ENCODE results near the gene COMMD7.
"Not testable (repeated sequence)": the region's sequence is repeated elsewhere in the genome, so short reads cannot be mapped to it uniquely, and the experiment has no call there.

The COMMD7 gene

DNA sequence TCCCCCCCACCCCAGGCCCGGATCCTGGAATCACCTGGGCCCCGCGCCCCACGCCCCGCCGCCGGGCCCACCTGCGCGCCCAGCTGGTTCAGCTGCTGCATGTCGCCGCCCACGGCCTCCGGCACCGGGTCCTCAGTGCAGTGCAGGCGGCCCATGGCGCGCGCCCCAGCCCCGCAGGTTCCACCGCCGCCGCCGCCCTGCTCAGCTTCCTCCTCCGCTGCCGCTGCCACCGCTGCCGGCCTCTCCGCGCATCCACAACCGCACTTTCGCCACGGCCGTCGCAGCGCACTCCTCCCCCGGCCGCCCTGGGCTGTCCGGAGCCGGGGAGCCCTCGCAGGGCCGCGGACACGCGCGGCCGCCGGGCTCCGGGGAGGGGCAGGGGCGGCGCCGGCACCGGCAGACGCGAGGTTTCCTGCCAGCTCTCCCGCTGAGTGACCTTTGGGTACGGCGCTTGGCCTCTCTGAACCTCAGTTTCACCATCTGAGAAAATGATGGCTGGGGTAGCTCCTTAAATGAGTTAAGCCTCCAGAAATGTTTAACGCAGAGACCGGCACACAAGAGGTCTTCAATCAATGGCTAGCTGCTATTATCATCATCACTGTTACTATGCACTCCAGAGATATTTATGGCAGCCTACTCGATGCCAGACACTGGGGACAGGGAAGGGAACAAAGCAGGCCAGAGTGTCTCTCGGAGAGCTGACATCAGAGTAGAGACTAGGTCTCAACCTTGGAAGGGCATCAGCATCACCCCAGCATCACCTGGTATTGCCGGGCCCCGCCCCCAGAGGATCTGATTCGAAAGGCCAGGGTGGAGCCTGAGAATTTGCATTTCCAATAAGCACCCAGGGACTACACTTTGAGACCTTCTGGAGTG, at the start of gene COMMD7:
COMMD7 (minus strand) TSS at position 231 of the 876 bp plus-strand sequence; CDS start at position 155, 76 bp downstream.
- DNase-seq, result peak; percentile 83

DNA sequence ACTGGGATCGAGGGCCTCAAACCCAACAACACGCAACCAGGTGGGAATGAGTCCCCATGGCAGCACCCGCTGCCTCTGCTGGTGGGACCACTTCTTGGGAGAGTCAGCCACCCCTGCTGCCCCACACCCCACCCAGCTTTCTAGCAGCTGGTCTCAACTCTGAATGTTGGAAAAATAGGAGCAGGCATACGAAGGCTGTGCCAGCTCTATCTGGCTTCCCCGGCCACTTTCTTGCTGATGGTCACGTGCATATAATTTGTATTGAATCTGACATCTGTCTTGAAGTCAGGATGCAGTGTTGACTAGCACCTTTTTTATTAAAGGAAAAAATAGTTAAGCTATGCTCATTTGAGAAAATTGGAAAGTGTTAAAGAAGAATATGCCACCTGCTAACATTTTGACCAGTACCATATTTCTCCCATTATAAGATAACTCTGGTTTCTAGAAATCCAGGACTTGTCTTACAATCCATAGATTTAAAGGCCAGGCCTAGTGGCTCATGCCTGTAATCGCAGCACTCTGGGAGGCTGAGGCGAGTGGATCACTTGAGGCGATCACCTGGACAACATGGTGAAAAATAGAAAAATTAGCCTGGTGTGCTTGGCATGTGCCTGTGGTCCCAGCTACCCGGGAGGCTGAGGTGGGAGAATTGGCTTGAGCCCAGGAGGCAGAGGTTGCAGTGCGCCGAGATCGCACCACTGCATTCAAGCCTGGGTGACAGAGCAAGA, 49.6 kb upstream of the COMMD7 start:
- no peak for DNase-seq

DNA sequence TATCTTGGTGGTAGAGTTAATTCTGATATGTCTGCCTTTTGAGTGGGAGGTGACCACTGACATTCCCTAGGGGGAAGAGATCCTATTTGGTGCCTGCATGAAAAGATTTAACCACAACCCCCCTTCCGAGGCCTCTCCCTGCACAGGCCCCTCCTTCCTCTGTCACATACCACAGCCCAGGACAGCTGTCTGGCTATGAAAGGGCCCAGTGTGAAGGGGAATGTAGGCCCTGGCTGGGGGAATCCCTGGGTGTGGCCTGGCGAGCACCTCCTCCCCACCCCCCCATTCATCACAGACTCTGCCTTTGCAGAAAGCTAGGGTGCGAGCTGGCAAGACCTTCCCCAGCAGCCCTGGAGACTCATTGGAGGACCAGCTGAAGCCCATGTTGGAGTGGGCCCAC, 49.0 kb upstream of the COMMD7 start:
- peak; percentile 67 for DNase-seq

DNA sequence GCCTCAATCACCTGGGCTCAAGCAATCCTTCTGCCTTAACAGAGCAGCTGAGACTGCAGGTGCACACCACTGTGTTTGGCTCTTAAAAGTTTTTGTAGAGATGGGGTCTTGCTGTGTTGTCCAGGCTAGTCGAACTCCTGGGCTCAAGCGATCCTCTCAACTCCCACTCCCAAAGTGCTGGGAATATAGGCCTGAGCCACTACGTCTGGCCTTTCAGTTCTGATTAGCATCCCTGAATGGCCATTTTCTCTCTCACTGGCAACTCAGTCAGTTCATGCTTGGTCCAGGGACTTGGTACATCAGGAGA, 47.4 kb upstream of the COMMD7 start:
- no peak for DNase-seq

DNA sequence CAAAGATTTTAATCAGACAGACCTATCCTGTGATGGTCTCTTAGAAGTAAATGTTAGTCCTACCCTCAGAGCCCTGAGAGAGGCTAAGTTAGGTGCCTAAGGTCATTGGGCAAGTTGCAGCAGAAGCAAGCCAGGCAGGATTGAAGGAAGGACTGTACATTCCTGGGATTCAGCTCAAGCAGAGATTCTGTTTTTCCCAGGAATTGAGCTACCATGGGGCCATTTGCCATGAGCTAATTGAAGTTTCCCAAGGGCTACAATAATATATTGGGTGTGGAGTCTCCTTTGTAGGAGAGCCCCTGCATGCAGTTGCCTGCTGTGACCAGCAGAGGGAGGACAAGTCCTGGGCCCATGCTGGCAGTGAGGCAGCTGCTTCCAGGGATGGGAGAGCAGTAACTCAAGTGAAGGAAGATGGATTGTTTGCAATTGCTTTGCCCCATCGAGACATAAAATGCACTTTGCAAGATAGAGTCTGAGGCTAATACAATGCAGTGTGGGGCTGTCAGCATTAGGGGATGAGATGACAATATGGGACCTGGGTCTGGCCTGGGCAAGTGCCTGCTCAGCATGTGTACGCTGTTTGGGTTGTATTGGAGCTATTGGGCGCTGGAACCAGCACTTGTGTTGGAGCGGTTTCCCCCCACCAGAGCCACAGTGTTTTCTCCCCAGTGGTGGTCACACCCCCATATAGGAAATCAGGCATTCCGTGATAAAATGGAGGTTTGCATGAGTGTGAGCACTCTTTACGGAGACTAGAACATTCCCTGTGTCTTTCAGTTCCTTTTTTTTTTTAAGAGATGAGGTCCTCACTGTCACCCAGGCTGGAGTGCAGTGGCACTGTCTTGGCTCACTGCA, 46.9 kb upstream of the COMMD7 start:
- peak; percentile 85 for DNase-seq

DNA sequence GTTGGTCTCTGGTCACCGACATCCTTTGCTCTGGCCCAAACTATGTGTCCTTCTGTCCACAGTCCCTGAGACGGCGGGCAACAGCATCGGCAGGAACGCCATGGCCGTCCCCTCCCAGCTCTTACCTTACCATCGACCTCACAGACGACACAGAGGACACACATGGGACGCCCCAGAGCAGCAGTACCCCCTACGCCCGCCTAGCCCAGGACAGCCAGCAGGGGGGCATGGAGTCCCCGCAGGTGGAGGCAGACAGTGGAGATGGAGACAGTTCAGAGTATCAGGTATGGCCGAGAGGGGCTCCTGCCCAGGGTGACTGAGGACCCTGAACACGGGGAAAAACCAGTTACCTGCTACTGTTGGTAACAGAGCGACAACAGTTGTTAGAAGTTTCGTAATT, 43.9 kb upstream of the COMMD7 start:
- no peak for DNase-seq

DNA sequence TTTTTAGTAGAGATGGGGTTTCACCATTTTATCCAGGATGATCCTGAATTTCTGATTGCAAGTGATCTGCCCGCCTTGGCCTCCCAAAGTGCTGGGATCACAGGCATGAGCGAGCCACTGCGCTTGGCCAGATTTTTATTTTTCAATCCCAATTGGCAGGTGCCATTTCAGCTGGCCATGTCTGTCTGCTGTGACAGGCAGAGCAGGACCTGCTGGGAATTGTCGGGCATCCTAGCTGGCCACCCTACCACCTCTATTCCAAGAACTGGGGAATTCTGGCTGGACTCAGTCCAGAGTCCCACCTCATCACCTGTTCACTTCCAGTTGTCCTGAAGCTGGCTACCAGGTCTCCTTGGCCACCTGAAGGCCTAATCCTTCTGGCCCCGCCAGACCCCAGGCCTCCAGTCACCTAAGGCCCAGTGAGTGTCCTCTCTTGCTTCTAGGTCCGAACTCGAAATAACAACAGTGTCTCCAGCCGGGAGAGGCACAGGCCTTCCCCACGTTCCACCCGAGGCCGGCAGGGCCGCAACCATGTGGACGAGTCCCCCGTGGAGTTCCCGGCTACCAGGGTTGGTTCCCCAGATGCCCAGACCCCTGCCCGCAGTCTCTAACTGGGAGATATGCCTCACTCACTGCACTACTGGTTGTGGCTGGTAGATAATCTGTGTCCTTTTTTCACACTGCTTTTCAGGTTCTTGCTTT, 42.9 kb upstream of the COMMD7 start:
- DNase-seq, result no peak

DNA sequence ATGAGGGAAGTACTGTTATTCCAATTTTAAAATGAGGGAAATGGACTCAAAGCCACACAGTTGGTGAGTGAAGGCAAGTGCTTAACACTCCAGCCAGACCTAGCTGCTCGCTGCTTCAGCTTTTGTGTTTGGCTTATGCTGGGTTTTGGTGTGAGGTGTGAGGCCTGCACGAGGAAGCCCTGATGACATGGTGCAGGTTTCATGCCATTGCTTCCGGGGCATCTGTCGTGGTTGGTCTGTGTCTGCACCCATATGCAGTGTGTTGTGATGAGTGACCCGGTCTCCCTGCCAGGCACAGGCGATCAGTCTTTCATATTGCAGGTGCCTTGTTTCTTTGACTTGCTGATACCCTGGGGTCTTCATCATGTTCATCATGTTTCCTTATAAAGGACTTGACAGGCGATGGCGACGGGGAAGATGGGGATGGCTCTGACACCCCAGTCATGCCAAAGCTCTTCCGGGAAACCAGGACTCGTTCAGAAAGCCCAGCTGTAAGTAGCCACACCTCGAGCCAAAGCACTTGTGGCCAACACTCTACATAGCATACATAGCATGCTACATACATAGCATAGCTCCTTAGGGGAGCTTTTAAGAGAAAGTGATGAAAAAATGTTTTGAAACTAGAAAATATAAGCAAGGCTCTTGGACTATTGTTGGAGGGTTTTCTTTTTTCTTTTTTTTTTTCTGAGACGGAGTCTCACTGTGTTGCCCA, 41.3 kb upstream of the COMMD7 start:
- no peak for DNase-seq

DNA sequence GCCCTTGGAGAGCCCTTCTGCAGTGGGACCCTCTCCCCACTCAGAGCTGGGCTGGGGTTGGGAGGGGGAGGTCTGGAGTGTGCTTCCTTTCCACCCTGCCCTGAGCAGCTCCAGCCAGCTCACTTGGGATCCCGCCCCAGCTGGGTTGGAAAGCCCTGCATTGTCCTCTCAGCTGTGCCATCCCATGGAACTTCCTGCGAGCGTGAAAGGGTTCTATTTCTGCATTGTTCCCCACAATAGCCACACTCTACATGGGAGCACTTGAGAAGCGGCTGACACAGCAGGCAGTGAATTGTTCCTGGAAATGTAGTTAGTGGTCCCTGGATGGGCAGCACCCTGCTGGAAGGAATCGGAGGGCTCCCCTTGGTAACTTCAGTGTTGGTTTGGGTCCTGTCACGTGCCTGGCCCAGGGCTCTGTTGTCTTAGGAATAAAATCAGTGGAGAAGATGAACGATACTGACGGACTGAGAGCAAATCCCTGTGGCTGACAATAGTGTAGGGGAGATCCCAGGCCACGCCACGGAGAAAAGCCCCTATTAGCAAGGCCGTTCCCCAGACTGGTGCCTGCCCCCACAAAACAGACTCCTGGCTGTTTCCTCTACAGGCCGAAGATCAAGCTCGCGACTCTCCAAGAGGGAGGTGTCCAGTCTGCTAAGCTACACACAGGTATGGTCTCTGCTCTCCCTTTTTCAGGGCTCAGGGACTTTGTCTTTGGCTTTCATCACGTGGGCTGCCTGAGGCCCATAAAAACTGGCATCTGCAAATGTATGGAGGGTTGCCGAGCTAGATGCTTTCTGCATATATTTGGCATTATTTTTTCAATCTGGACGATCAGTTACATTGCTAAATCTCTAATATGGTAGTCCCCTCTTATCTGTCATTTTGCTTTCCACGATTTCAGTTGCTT, 37.7 kb upstream of the COMMD7 start:
- no peak for DNase-seq

DNA sequence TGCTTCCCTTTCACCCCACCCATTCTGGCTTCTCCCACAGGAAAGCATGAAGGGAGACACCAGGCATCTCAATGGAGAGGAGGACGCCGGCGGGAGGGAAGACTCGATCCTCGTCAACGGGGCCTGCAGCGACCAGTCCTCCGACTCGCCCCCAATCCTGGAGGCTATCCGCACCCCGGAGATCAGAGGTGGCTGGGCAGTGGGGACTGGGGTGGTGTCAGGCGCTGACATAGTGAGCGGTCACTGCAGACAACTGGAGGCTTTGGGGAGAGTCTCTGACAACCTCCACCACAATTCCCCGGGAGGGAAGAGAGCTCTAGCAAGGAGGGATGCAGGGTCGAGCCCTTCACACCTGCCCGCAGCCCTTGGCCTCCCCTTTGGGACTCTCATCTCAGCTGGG, 37.0 kb upstream of the COMMD7 start:
- DNase-seq, result no peak

DNA sequence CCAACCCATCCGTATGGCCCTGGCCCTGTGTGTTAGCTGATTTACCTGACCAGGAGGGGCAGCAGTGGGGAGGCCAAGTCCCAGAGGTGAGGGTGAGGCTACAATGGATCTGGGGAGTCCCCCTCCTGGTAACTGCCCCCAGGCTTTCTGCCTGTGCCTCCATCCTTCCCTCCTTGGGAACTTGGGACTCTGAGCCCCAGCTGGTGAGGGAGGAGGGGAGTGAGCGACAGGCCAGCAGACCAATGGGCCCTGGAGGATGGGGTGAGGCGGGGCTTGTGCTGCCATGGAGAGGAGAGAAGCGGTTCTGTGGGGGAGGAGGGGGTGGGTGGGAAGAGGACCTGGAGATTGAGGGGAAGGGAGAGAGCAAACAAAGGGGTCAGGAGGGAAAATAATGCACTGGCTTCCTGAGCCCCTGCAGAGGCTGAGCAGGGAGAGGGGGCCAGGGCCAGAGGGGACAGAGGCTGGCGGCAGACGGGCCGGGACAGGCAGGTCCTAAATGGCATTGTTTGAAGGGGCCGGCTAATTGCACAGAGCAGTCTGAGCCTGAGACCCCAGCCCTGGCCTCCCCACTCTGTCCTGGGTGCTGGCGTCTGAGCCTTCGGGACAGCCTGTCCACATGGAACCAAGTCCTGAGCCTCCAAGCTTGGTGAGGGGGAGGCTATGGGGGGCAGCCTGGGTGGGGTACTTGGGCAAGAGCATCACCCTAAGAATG, 36.4 kb upstream of the COMMD7 start:
- no peak for DNase-seq

DNA sequence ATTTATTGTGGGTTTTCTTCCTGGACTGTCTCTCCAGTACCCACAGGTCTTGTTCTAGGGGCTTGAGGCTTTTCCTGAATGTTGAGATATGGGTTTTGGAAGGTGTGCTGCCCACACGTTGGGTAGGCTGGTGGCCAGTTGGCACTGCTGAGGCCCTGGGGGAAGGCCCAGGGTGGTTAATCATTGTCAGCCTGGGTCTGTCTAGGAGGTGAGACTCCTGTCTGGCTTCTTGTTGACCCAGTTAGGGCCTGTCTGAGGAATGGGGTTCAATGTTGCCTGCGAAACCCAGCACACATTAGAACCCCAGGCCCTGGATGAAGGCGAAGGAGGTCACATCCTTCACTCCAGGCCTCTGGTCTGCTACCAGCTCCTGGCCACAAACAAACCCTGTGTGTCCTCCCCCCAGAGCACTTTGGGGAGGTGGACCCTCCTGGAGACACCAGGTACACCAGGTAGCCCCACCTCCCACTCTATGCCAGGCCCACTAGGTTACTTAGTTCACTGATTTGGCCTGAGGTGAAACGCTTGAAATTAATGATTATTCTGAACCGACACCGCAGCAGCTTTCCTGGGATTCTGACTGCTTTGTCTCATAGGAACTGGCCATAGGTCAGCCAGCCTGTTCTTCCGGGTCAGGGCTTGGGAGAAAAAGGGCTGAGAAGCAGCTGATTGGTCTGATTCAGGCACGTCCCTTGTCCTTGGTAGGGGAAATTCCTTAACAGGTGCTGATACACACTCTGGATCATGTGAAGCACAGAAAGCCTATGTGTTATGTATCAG, 34.1 kb upstream of the COMMD7 start:
- no peak for DNase-seq

DNA sequence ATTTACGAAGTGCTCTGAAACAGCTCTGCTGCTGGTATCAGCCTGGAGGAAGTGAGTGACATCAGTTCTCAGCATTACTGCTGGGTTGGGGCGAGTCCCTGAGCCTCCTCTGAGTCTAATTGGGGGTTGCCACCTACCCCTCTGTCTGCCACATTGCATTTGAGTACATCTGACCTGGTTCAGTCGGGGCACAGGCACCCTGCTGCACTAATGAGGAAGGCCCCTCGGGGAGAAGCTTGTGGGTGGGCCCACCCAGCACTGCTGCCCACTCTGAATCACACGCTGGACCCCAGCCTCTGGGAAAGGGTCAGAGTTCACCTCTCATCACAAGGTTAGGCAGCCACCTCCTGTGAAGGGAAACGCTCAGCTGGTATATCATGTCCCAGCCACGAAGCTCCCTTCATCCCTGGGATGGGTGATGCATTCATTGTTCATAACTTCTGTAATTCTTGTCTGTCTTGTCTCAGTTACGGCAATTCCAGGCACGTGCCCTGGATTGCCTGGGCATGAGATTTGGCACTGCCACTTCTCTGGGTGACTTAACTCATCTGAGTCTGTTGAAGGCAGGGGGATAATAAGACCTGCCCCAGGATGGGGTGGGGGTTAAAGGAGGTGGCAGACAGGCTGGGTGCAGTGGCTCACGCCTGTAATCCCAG, 32.2 kb upstream of the COMMD7 start:
- no peak for DNase-seq

DNA sequence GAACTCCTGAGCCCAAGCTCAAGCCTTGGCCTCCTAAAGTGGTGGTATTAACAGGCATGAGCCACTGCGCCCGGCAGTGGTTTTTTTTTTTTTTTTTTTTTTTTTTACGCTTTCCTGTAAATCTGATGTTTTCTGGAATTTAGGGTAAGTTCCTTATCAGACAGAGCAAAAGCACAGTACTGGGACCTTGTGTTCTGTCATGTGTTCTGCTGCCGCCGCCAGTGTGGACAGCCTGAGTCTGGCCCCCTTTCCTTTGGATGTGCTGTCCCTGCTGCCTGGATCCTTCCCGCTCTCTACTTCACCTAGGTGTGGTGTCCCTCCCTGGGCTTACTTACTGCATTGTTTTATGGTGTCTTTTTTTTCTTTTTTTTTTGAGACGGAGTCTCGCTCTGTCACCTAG, 30.6 kb upstream of the COMMD7 start:
- no peak for DNase-seq

DNA sequence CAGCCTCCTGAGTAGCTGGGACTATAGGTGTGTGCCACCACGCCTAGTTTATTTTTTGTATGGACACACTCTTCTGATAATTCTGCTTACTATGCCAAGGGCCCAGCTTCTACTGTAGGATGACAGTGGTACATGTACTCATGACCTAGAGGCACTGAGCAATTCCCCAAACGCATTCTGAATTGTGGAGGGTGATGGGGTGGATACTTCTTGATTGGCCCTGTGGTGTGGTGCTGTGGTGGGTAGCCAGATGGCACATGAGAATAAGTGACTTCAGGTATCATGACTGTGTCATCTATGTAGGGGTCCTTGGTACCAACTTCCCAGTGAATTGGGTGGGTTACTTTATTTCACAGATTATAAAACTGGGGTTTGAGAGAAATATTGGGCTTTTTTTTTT, 30.0 kb upstream of the COMMD7 start:
- DNase-seq, result no peak

DNA sequence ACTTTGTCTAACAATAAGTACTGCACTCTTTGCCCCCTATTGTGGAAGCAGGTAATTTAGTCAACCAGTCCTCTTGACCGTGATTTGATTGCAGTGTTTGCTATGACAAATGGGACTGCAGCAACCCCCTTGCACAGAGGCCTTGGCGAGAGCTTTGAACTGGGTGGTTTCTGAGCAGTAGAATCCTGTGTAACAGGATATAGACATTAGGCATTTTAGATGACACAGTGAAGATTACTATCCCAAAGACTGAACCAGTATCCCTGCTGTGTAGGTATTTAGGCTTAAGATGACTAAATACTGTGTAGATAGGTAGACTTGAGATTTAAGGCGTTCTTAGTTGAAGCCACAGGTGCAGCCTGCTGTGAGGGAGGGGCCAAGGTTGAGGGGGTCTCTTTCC, 28.8 kb upstream of the COMMD7 start:
- DNase-seq, result no peak

DNA sequence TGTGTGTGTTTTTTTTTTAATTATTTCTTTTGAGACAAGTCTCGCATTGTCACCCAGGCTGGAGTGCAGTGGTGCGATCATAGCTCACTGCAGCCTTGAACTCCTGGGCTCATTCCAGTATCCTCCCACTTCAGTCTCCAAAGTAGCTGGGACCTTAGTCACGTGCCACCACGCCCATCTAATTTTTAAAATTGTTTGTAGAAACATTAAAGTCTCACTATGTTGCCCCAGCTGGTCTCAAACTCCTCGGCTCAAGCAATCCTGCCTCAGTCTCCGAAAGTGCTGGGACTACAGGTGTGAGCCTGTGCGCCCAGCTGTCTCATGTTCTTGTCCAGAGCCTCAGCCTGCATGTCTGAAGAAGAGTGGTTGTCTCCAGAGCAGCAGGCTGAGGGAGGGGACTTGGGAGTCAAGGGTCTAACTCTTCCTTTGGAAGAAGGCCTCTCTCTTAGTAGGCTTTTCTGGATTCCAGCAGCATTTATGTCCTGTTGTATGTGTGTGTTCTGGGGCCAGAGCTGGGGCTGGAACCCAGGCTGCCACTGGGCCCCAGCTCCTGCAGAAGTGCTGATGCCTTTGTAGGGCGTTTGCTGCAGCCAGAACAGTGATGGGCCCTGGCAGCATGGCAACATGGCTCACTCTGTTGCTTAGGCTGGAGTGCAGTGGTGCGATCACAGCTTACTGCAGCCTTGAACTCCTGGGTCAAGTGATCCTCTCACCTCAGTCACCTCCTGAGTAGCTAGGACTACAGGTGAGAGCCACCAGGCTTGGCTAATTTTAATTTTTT, 24.3 kb upstream of the COMMD7 start:
- DNase-seq, result no peak

DNA sequence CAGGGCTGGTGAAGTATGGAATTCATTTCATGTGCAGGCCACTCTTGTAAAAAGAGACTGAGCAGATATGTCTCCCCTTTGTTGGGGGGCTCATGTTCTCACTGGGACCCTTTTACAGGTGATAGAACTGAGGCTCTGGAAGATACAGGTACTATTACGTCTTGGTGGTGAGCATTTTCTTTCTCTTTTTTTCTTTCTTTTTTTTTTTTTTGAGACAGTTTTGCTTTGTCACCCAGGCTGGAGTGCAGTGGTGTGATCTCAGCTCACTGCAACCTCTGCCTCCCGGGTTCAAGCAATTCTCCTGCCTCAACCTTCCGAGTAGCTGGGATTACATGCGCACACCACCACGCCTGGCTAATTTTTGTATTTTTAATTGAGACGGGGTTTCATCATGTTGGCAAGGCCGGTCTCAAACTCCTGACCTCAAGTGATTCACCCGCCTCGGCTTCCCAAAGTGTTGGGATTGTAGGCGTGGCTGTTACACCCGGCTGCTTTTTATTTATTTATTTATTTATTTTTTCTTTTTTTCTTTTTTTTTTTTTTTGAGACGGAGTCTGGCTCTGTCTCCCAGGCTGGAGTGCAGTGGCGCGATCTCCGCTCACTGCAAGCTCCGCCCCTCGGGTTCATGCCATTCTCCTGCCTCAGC, 22.1 kb upstream of the COMMD7 start:
- not testable (repeated sequence) for DNase-seq

Measured in activated CD8-positive, alpha-beta memory T cell treated with anti-CD3 and anti-CD28 coated beads for 24 hours (primary cell).